HG03039 (cell line): Measurements from ENCODE around the gene FN3KRP.

Experiments
- ATAC-seq: cut with Tn5 transposase; IDR thresholded peaks from one replicate; pipeline ENCODE4 v1.9.1; 2021; ENCODE audit warnings: mild to moderate bottlenecking, moderate library complexity; ENCODE audit not compliant: unreplicated experiment

The FN3KRP gene

GRCh38 chr17:82705756-82706155 is 10.8 kb upstream of the FN3KRP start:
- no peak for ATAC-seq

DNA sequence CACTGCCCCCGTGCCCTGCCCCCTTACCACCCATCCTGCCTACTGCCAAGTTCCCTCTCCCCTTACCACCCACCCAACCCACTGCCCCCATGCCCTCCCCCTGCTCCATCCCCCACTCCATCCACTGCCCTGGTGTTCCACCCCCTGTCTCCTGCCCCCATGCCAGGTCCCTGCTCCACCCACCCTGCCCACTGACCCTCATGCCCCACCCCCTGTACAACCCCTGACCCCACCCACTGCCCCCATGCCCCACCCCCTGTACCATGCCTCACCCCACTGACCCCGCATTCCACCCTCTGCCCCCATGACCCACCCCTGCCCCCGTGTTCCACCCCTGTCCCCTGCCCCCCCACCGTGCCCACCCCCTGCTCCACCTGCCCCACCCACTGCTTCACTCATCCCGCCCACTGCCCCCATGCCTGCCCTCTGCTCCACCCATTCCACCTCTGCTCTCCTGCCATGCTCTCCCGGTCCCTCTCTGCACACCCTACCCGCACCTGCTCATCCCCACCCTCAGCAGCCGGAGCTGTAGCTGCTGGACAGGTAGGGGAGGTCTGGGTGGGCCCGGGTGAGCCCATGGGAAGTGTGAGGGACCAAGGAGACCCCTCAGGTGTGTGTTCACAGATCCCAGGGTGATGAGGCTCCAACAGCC is 7.4 kb upstream of the FN3KRP start:
- ATAC-seq, result no peak

GRCh38 chr17:82709676-82710498 is 6.6 kb upstream of the FN3KRP start:
- ATAC-seq, result no peak

- no peak for ATAC-seq
Observed at GRCh38 chr17:82710499-82711232, 5.8 kb upstream of the FN3KRP start.

DNA sequence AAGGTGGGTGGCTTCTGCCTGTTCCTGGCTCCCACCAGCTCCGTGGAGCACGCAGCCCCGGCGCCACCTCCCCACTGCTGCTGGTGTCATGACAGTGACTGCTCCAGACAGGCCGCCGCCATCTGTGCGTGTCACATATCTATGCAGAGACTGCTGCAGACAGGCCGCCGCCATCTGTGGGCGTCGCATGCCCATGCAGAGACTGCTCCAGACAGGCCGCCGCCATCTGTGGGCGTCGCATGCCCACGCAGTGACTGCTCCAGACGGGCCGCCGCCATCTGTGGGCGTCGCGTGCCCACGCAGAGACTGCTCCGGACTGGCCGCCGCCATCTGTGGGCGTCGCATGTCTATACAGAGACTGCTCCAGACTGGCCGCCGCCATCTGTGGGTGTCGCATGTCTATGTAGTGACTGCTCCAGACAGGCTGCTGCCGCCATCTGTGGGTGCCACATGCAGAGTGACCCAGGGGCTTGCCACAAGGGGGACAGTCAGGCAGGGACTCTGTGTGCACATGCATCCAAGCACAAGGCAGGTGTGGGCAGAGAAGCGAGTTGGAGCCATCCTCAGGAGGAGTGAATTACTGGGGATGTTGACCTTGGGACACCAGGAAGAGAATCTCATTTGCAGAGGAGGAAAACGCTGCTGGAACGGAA is 3.3 kb upstream of the FN3KRP start:
- ATAC-seq, result no peak

- no peak for ATAC-seq
Observed at GRCh38 chr17:82718986-82719685, 2.6 kb downstream of the FN3KRP start.

DNA sequence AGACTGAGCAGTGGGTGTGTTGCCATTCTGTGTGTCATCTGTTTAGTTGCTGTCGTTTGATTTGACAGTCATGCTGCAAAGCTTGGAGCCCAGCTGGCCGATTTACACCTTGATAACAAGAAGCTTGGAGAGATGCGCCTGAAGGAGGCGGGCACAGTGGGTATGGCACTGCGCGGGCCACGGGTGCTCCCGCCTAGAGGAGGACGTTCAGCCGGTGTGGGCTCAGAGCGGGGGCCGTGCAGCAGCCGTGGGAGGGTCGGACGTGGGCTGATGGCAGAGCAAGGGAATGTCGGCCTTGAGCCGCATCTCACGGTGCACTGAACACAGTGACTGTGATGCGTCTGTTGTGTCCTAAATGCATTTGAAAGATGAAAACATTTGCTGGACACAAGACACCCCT is 3.7 kb downstream of the FN3KRP start:
- ATAC-seq, result no peak

GRCh38 chr17:82722341-82723013 is 6.0 kb downstream of the FN3KRP start:
- ATAC-seq, result no peak

DNA sequence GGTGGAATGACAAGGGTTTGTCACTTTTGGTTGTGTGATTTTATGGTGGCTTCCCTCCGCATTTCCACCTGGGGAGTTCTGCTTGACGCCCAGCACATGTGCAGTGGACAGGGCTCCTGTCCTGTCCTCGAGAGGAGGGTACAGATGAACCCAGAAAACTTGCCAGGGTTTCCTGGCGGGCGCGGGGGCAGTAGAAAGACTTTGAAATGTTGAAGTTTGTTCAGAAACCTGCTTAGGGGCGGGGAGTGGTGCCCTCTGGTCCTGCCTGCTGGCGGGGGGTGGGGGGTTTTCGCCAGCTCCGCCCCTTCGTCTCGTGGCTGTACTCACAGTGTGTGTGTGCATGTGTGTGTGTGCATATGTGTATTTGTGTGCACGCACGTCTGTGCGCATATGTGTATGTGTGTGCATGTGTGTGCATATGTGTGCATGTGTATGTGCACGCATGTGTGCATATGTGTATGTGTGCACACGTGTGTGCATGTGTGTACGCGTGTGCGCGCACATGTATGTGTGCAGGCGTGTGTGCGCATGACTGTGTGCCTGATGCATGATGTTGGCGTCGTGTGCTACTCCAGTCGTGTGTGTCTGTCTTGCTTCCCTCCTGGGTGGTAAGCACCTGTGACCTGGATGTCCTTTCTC is 6.8 kb downstream of the FN3KRP start:
- no peak for ATAC-seq

GRCh38 chr17:82726427-82726826 is 9.9 kb downstream of the FN3KRP start:
- no peak for ATAC-seq

DNA sequence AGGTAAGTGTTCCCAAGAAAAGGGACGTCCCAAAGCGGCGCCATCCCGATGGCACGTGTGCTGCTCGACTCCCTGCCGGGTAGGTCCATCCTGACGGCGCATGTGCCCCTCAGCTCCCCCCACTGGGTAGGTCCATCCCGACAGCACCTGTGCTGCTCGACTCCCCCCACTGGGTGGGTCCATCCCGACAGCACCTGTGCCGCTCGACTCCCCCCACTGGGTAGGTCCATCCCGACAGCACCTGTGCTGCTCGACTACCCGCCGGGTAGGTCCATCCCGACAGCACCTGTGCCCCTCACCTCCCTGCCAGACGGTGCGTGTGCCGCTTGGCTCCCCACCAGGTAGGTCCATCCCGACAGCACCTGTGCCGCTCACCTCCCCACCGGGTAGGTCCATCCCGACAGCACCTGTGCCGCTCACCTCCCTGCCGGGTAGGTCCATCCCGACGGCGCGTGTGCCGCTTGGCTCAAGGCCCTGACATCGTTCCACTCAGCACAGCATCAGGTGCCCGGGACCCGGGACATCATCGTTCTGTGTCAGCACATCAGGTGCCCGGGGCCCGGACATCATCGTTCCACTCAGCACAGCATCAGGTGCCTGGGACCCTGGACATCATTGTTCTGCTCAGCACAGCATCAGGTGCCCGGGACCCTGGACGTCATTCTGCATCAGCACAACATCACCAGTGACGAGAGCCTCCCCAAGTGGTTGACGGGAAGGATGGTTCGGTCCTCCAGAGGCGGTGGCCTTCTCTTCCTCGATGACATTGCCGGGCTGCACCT is 13.2 kb downstream of the FN3KRP start:
- no peak for ATAC-seq

DNA sequence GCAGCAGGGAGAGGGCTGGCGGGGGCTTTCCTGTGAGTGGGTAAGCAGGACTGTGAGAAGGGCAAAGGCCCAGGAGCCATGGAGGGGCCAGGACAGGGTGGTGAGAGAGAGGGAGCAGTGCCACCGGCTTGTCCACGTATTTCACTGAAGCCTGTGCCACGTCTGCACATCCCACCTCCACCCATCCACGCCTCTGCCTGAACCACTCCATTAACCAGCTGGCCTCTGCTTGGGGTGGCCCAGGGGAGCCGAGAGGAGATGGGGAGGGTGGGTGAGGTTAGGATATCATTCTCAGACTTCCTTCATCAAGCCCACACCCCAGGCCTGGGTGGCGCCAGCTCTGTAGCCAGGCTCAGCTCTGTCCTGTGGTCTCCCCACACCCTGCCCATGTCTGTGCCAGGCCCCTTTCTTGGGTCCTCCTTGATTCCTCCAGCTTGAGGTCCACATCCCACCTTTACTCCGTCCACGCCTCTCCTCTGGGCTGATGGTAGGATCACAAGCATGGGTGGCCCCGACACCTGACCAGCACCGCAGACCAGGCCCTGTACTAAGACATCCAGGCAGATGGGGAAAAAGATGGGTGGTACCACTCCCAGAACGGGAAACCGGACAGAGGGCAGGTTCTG is 15.7 kb downstream of the FN3KRP start:
- no peak for ATAC-seq

DNA sequence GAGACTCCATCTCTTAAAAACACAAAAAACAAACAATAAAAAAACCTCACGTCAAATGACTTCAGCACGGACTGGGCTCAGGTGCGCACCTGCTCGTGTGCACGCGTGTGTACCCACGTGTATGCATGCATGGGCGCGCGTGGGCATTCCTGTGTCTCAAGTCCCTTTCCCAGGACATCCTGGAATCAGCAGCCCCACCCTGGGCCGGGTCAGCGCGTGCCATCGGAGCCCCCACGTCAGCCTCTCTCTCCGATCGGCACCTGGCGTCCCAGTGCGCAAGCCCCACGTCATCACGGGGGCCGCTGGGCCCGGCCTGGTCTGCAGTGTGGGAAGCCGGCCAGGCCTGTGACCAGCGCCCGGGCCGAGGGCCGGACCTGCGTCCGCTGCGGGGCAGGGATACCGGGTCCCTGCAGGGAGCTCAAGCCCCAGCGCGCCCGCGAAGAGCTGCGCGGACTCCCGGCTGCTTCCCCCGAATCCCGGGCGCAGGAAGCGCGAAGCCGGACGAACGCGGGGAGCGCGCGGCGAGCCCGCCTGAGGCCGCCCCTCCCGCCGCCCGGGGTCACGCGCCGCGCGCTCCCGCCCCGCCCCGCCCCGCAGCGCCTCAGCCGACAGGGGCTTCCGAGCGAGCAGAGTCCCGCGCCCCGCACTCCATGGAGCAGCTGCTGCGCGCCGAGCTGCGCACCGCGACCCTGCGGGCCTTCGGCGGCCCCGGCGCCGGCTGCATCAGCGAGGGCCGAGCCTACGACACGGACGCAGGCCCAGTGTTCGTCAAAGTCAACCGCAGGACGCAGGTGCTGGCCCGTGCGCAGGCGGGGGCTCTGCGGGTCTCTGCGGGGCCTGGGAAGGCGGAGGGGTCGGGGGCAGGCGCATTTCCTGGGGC is 18.7 kb downstream of the FN3KRP start, which contains the start of gene FN3K:
Gene FN3K (plus strand): TSS at position 629 of the 880 bp plus-strand sequence. CDS start 22 bp downstream, at position 651.
- ATAC-seq, result no peak

DNA sequence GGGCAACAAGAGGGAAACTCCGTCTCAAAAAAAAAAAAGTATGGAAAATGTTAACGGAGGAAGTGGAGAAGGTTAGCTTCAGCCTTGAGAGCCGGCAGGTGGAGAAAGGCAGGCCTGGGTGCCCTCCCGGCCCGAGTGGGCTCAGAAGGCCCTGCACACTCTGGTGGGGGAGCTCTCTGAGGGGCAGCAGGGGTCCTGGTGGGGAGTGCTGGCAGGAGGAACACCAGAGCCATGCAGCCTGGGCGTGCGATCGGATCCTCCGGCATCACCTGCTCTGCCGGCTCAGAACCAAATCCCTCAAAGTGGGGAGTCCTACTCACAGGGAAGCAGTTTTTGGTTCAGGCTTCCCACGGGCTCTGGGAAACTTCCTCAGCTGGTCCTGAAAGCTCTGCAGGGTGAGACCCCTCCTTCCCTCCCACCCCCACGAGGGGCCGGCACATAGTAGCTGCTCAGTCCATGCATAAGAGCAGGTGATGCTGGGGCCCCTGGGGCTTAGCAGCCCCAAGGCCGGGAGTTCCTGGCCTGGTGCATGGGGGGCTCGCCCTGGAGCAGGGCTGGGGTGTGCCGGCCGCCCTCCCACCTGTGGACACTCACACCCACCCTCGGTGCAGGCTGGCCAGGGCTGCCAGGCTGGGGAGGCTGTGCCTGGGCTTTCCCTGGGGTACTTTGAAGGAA is 20.1 kb downstream of the FN3KRP start:
- ATAC-seq, result no peak

DNA sequence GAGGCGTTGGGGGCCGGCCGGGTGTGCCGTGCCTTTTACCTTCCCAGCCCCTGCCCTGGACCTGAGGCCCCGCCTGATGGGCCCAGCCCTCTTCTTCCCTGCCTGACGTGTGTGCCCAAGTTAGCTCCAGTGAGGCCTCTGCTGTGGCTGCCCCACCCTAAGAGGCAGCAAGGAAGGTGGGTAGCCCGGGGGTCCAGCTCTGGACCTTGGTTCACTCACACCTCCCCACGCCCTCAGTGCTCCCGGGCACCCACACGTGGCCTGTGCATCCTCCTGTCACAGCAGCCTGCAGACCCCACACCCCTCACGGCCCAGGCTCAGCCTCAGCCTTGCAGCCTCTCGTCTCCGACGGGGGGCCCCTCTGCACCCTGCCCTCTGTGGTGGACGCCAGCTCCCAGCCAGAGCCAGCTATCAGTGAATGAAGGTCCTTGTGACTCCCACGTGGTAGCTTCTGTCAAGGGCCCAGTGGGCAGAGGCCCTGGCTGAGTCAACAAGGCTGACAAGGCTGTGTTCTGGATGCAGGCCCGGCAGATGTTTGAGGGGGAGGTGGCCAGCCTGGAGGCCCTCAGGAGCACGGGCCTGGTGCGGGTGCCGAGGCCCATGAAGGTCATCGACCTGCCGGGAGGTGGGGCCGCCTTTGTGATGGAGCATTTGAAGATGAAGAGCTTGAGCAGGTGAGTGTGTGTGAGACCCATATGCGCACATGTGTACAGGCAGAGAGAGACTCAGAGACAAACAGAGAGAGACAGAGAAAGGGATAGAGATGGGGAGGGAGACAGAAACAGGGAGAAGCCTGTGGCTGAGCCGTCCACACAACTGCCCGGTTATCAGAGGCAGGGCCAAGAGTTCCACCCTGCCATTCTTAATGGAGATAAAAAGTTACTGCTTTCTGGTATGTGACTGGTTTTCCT is 21.7 kb downstream of the FN3KRP start:
- no peak for ATAC-seq
